T-helper 2 cell treated with Interferon-gamma antibody and Interleukin-4, amounts not matched to agents 5 μg/mL and 100 μg/mL, for 36 hours (primary cell): ENCODE data around the gene EVA1B.

Experiments
- DNase-seq: peaks from one replicate; pipeline ENCODE4 v3.0.0; 2021; ENCODE audit warnings: low spot score
- H3K27ac Mint-ChIP-seq: one replicate; pipeline ENCODE4 v1.8.0; 2021; ENCODE audit warnings: mild to moderate bottlenecking, mixed read lengths
- H3K27me3 Mint-ChIP-seq: one replicate; pipeline ENCODE4 v1.8.0; 2021; ENCODE audit warnings: low read depth, mixed read lengths
- H3K36me3 Mint-ChIP-seq: one replicate; pipeline ENCODE4 v1.8.0; 2021; ENCODE audit warnings: low read depth, mixed read lengths
- H3K4me1 Mint-ChIP-seq: one replicate; pipeline ENCODE4 v1.8.0; 2021; ENCODE audit warnings: low read depth, mixed read lengths
- H3K4me3 Mint-ChIP-seq: one replicate; pipeline ENCODE4 v1.8.0; 2022; ENCODE audit warnings: mild to moderate bottlenecking, moderate library complexity, mixed read lengths
- H3K9me3 Mint-ChIP-seq: one replicate; pipeline ENCODE4 v1.8.0; 2021; ENCODE audit warnings: mixed read lengths

EVA1B gene

DNA sequence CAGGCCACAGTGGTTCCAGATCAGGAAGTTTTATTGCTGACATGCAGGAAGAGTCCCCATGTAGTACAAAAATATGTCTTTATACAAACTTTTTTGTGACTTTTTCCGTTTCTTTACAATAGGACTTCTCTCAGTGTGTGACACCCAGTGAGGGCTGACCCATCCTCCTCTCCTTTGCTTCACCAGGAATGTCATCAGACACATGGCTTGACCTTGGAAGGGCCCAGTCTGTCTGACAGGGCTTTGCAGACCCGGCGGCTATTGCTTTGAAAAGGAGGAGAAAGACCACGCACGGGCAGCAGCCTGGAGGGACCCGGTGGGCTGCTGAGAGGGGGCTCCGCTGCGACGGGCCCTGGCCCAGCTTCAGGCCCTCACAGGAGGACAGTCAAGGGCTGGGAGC lies 16.2 kb upstream of the EVA1B start:
- peaks cover 8% of the 10 kb centered on the region for H3K4me1 Mint-ChIP-seq
- H3K9me3 Mint-ChIP-seq: no peaks in the 10 kb centered on the region
- H3K27ac Mint-ChIP-seq: peak overlapping the region; percentile 53
- H3K4me3 Mint-ChIP-seq: no peak overlapping the region
- peaks cover 12% of the 10 kb centered on the region for H3K36me3 Mint-ChIP-seq
- no peak for DNase-seq
- no peaks in the 10 kb centered on the region for H3K27me3 Mint-ChIP-seq

DNA sequence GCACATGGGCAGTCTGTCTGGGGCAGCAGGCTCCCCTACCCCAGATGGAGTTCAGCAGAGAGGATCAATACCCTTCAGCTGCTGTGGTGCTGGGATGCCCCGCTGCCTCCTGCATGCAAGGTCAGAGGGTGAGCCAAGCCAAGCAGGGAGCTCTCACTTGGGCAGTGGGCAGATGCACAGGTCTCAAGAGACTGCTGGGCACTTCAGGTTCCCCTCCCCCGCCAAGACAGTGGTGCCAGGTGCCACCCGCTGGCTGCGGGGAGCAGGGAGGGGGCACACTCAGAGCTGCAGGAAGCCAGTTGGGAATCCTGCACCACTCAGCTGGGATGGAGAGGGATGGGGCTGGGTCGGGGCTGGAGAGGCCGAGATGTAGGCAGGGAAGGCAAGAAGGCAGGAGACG lies 15.8 kb upstream of the EVA1B start:
- DNase-seq: no peak
- no peaks in the 10 kb centered on the region for H3K9me3 Mint-ChIP-seq
- peaks cover 11% of the 10 kb centered on the region for H3K36me3 Mint-ChIP-seq
- H3K27ac Mint-ChIP-seq: no peak overlapping the region
- peaks cover 8% of the 10 kb centered on the region for H3K4me1 Mint-ChIP-seq
- no peaks in the 10 kb centered on the region for H3K27me3 Mint-ChIP-seq
- H3K4me3 Mint-ChIP-seq: no peak overlapping the region

DNA sequence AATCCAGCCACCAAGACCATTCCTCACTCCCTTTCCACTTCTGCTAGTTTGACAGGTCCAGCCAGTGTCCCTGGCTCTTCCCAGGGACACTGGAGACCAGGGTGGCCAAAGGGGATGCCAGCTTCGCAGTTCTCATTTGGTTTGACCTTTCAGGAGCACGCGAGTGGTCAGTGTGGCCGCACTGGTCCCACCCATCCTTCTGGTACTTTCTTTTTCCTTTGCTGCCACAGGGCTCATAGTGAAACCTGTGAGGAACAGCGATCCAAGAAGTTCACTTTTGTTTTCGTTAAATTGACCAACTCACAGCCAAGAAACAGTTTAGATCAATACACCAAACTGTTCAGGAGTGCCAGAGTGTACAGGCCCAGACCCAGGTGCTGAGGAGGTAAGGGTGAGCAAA lies 14.4 kb upstream of the EVA1B start:
- no peak for DNase-seq
- Mint-ChIP-seq H3K4me1 (peaks cover 8% of the 10 kb centered on the region), H3K36me3 (peaks cover 11% of the 10 kb centered on the region), H3K27ac (no peak overlapping the region), H3K4me3 (no peak overlapping the region), H3K9me3 (no peaks in the 10 kb centered on the region), H3K27me3 (no peaks in the 10 kb centered on the region)

DNA sequence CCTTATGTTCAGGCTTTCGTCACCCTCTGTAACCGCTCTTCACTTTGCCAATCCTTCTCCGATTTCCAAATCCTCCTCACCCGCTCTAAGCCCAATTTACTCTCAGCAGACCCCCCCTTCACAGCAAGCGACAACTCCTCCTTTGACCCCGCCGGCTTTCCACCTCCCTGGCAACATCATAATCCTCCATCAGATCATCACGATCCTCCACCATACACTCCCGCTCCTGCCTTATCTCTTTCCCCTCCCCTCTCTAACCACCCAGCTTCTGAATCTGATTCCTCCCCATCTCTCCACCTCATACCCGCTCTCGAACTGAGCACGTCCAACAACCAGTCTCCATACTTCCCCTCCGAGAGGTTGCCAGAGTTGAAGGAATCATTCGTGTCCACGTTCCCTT lies 7.5 kb upstream of the EVA1B start:
- peaks cover 13% of the 10 kb centered on the region for H3K27me3 Mint-ChIP-seq
- peaks cover 5% of the 10 kb centered on the region for H3K4me1 Mint-ChIP-seq
- H3K27ac Mint-ChIP-seq: no peak overlapping the region
- H3K36me3 Mint-ChIP-seq: no peaks in the 10 kb centered on the region
- H3K9me3 Mint-ChIP-seq: no peaks in the 10 kb centered on the region
- no peak overlapping the region for H3K4me3 Mint-ChIP-seq
- DNase-seq: no peak

DNA sequence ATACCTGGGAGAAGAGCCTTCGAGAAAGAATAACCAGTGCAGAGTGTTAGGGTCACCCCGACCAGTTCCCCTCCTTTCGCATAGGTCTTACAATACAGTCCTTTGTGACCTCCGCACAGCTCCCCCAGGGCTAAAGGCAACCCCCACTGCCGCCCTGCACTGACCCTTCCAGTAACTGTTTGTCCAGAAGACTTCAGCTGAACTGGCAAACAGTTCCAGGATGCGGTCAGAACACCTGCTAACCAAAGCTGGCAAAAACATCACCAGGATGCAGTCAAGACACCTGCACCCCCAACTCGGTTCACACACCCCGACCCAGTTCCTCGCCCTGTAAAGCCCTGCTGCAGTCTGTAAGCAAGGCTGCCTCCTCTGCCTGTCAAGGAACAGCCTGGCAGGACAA lies 6.4 kb upstream of the EVA1B start:
- DNase-seq: no peak
- H3K27ac Mint-ChIP-seq: no peak overlapping the region
- no peak overlapping the region for H3K4me3 Mint-ChIP-seq
- H3K27me3 Mint-ChIP-seq: peaks cover 13% of the 10 kb centered on the region
- H3K36me3 Mint-ChIP-seq: no peaks in the 10 kb centered on the region
- H3K4me1 Mint-ChIP-seq: peaks cover 5% of the 10 kb centered on the region
- H3K9me3 Mint-ChIP-seq: no peaks in the 10 kb centered on the region

DNA sequence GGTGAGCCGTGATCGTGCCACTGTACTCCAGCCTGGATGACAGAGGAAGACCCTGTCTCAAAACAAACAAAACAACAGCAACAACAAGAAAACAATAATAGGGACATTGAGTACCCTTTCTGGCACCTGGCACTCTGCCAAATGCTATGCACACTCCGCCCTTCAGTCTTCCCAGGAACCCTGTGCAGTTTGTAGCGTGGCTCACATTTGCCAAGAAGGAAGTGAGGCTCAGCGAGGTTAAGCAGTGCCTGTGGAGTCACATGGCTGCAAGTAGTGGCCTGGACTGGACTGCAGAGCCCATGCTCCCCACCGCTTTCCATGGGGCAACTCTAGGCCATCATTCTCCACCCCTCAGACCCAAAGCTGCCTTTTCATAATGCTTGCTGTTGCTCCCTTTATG lies 5.3 kb upstream of the EVA1B start:
- Mint-ChIP-seq H3K9me3 (no peaks in the 10 kb centered on the region), H3K27me3 (peaks cover 15% of the 10 kb centered on the region), H3K27ac (no peak overlapping the region), H3K4me3 (no peak overlapping the region), H3K4me1 (peaks cover 13% of the 10 kb centered on the region), H3K36me3 (no peaks in the 10 kb centered on the region)
- no peak for DNase-seq

DNA sequence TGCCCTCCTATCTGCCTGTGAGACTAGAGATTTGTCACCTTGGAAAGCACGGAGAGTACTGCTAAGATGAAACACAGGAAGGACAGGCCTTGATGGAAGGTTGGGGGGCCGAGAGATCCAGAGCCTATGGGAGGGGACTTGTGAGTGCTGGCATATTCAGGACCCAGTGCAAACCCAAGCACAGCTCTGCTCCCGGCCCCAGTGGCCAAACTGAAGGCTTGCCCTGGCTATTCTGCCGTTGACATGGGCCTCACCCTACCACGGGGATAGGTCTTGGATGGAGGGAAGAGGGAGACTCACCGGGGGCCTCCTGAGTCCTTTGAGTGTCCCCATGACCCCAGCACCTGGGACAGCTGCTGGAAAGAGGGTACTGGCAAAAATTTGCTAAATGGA lies 4.6 kb upstream of the EVA1B start:
- peaks cover 14% of the 10 kb centered on the region for H3K4me1 Mint-ChIP-seq
- no peaks in the 10 kb centered on the region for H3K36me3 Mint-ChIP-seq
- H3K9me3 Mint-ChIP-seq: no peaks in the 10 kb centered on the region
- H3K27me3 Mint-ChIP-seq: peaks cover 15% of the 10 kb centered on the region
- no peak overlapping the region for H3K4me3 Mint-ChIP-seq
- no peak overlapping the region for H3K27ac Mint-ChIP-seq
- no peak for DNase-seq

DNA sequence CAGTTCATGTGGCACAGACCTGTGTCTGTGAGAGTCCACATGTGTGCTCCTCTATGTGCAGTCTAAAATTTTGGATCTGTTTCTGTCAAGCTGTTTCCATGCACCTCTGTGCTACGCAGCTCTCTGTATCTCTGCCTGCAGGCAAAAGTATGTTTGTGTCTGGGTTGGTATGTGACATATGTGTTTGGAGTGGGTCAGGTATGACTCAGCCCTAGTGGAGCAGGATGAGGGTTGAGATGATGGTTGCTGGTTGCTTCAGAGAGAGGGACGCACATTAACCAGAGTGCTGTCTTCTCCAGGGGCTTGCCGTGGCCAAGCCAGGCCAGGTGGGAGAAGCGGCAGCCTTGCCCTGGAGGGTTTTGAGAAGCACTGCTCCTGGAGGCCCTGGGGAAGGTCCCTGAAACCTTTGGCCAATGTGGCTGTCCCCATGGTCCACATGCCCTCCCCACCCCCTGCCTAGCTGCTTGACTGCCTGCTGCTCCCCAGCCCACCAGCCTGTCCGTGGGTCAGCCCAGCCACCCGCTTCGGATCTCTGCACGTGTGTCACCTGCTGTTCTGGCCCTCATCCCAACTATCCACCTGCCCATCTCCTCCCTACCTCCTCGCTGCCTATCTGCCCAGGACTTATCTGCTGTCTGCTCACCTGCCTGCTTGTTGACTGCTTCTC lies 4.1 kb upstream of the EVA1B start:
- Mint-ChIP-seq H3K4me3 (no peak overlapping the region), H3K4me1 (peaks cover 14% of the 10 kb centered on the region), H3K9me3 (no peaks in the 10 kb centered on the region), H3K36me3 (peaks cover 2% of the 10 kb centered on the region), H3K27me3 (peaks cover 15% of the 10 kb centered on the region), H3K27ac (no peak overlapping the region)
- DNase-seq: no peak

DNA sequence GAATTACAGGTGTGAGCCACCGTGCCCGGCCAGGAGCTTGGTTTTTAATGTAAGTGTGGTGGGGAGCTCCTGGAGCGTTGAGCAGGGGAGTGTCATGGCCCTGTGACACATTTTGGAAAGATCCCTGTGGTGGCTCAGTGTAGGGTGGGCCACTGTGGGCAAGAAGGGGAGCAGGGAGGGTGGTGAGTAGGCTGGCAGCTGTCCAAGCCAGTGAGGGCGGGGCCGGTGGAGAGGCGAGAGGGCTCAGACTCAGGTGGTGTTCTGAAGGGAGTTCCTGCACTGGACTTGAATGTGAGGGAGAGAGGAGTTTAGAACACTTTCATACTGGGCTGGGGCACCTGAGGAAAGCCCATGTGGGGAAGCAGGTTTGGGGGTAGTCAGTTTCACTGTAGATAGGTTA lies 3.1 kb upstream of the EVA1B start:
- Mint-ChIP-seq H3K36me3 (peaks cover 2% of the 10 kb centered on the region), H3K27me3 (peaks cover 6% of the 10 kb centered on the region), H3K4me1 (peaks cover 18% of the 10 kb centered on the region), H3K4me3 (no peak overlapping the region), H3K27ac (no peak overlapping the region), H3K9me3 (no peaks in the 10 kb centered on the region)
- DNase-seq: no peak

DNA sequence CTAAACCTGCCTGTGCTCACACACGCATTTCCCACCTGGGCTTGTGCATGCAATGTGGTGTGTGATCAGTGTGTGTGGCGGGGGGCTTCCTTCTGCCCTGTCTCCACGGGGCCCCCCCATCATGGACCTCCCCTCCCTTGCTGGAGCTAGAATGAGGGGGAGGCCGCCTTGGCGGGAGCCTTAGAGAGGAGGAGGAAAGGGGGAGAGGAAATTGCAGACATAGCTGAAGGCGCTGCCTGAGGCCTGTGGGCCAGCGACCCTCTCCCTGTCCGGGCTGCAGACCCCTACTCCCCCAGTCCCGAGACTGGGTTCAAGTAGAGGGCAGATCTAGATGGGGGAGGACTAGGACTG lies 883 bp upstream of the EVA1B start:
- H3K27ac Mint-ChIP-seq: no peak overlapping the region
- H3K36me3 Mint-ChIP-seq: peaks cover 5% of the 10 kb centered on the region
- peaks cover 3% of the 10 kb centered on the region for H3K27me3 Mint-ChIP-seq
- H3K4me3 Mint-ChIP-seq: peak overlapping the region; percentile 83
- DNase-seq: no peak
- H3K9me3 Mint-ChIP-seq: no peaks in the 10 kb centered on the region
- H3K4me1 Mint-ChIP-seq: peaks cover 21% of the 10 kb centered on the region

DNA sequence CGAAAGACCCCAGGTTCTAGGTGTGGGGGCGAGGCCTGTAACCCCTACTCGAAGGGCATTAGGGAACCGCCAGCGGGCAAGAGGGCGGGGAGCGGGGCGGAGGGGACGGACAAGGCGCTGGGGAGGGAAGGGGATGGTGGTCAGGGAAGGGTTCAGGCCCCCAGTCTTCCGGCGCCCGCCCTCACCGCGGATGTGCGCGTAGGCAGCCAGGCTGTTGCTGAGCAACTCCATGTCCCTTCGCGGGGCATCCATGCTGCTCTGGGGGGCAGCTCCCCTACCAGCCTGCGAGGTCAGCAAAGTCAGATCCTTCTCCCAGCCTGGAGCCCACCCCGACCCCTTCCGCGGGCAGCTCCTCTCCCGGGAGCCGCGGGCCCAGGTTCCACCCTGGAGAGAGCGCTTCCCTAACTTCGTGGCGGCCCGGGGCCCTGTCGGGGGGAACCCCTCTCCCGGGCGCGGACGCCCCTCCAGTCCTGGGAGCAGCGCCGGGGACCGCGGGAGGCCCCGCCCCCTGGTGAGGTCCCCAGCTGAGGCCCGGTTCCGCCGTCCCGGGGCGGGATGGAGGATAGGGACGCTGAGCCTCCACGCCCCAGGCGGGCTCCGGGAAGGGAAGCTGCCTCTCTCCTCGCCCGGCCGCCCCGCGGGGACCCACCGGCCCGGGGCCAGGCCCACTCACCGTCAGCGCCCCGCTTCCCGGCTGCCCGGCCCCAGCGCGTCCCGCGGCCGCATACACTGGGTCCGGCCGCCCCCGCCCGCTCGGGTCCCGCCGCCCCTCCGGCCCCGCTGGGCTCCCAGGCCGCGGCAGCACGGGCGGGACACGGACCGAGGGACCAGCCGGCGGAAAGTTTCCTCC lies 434 bp downstream of the EVA1B start:
- H3K27ac Mint-ChIP-seq: peak overlapping the region; percentile 65

DNA sequence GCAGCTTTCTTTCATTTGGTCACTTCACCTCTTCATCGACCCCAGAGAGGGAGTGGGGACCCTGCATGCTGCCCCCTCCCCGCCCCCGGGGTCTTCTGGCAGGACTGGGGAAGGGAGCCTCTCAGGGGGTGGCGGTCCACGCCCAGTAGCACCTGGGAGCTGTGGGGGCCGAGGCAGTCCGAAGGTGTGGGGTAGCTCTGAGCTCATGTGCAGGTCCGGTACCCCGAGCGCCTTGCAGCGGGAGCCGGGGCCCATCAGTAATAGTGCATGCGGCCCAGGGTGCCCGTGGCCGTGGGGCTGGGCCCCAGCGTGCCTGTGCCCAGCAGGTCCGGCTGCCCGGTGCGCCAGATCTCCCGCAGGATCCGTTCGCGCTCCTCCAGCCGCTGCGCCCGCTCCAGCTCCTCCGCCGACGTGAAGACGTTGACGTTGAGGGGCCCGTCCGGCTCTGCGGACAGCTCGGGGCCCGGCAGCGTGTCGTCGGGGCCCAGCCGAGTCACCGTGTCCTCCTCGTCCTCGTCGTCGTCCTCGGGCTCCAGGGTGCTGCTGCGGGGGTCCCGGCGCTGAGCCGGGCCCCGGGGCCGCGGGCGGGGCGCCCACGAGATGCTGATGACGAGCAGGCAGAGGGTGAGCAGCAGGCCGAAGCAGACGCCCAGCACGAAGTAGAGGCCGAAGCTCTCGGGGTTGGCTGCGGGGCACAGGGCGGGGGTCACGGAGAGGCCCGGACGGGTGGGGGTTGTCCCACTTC lies 1.2 kb downstream of the EVA1B start:
- Mint-ChIP-seq H3K27ac (no peak overlapping the region), H3K36me3 (peaks cover 9% of the 10 kb centered on the region), H3K4me3 (peak overlapping the region; percentile 34), H3K9me3 (no peaks in the 10 kb centered on the region), H3K4me1 (peaks cover 17% of the 10 kb centered on the region), H3K27me3 (peaks cover 3% of the 10 kb centered on the region)
- DNase-seq: no peak

More for the DNA sequence above, 434 bp downstream of the EVA1B start:
- Mint-ChIP-seq H3K36me3 (peaks cover 7% of the 10 kb centered on the region), H3K9me3 (no peaks in the 10 kb centered on the region), H3K4me1 (peaks cover 20% of the 10 kb centered on the region), H3K4me3 (peak overlapping the region; percentile 69), H3K27me3 (peaks cover 3% of the 10 kb centered on the region)
- peak; percentile 45 for DNase-seq

DNA sequence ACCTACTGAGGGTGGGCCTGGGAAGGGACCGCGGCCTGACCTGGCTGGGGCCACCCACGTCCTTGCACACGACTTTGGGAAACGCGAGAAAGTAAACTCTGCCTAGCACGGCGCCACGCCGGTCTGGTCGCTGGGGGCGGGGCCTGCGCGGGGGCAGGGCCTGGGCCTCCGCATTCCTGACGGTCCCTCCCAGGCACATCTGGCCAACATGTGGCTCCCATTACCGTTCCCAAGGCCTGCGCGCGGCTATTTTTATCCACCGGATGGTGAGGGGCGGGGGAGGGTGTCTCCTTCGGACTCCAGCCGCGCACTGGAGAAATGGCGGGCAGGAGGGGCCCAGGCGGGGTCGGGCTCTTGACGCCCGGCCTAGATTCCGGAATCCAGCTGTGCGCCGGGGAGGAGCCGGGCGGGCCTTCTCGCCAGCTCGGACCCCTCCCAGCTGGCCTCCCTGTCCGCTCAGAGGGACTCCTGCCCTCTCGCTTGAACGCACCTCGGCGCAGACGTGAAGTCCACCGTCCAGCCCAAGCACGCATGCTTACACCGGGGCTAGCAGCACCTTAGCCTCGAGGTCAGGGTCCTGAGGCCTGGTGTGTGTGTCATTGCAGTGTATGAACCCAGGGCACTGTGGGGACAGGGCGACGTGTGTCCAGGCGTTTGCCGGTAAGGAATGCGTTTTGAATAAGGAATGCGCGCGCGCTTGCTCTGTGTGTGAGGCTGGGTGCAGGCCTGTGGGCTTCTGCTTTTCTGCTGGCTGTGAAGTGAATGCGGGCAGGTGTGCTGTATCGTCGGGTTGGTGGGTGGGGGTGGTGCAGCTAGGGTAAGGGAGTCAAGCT lies 2.1 kb downstream of the EVA1B start:
- peaks cover 9% of the 10 kb centered on the region for H3K36me3 Mint-ChIP-seq

More for the DNA sequence above, 2.1 kb downstream of the EVA1B start:
- Mint-ChIP-seq H3K27me3 (peaks cover 3% of the 10 kb centered on the region), H3K4me1 (peaks cover 17% of the 10 kb centered on the region), H3K9me3 (no peaks in the 10 kb centered on the region), H3K27ac (no peak overlapping the region), H3K4me3 (peak overlapping the region; percentile 34)
- peak; percentile 28 for DNase-seq
